Measurements from ENCODE around the gene MKLN1.

Gene MKLN1

GRCh38 chr7:131363719-131364118 is 36.0 kb downstream of the MKLN1 start:
- no peak overlapping the region for H3K4me3 ChIP-seq (replicated peaks; ENCODE audit: low read depth, low read length)
- TF ChIP-seq CTCF (IDR thresholded peaks at IDR 0.05; ENCODE audit: low read length, missing control alignments) = no peak
- DNase-seq (ENCODE audit: low read depth) = no peak

GRCh38 chr7:131364767-131365344 is 37.2 kb downstream of the MKLN1 start:
- TF ChIP-seq CTCF (IDR thresholded peaks at IDR 0.05; ENCODE audit: low read length, missing control alignments) = no peak
- no peak overlapping the region for H3K4me3 ChIP-seq (replicated peaks; ENCODE audit: low read depth, low read length)
- no peak for DNase-seq (ENCODE audit: low read depth)

- peak; percentile 67 for DNase-seq (ENCODE audit: low read depth)
Observed at GRCh38 chr7:131365838-131366237, 38.2 kb downstream of the MKLN1 start.

GRCh38 chr7:131369354-131369753 is 41.7 kb downstream of the MKLN1 start:
- peak; percentile 36 for DNase-seq (ENCODE audit: low read depth)
- TF ChIP-seq CTCF (IDR thresholded peaks at IDR 0.05; ENCODE audit: low read length, missing control alignments) = no peak
- no peak overlapping the region for H3K4me3 ChIP-seq (replicated peaks; ENCODE audit: low read depth, low read length)

More at GRCh38 chr7:131365838-131366237, 38.2 kb downstream of the MKLN1 start:
- no peak for TF ChIP-seq CTCF (IDR thresholded peaks at IDR 0.05; ENCODE audit: low read length, missing control alignments)
- no peak overlapping the region for H3K4me3 ChIP-seq (replicated peaks; ENCODE audit: low read depth, low read length)

GRCh38 chr7:131370523-131370968 is 42.9 kb downstream of the MKLN1 start:
- peak; percentile 53 for DNase-seq (ENCODE audit: low read depth)
- TF ChIP-seq CTCF (IDR thresholded peaks at IDR 0.05; ENCODE audit: low read length, missing control alignments) = no peak

GRCh38 chr7:131371411-131371810 is 43.7 kb downstream of the MKLN1 start:
- H3K4me3 ChIP-seq (replicated peaks; ENCODE audit: low read depth, low read length) = no peak overlapping the region
- no peak for DNase-seq (ENCODE audit: low read depth)
- no peak for TF ChIP-seq CTCF (IDR thresholded peaks at IDR 0.05; ENCODE audit: low read length, missing control alignments)

More at GRCh38 chr7:131370523-131370968, 42.9 kb downstream of the MKLN1 start:
- no peak overlapping the region for H3K4me3 ChIP-seq (replicated peaks; ENCODE audit: low read depth, low read length)

GRCh38 chr7:131372554-131372953 is 44.9 kb downstream of the MKLN1 start:
- H3K4me3 ChIP-seq (replicated peaks; ENCODE audit: low read depth, low read length) = no peak overlapping the region
- DNase-seq (ENCODE audit: low read depth) = no peak
- TF ChIP-seq CTCF (IDR thresholded peaks at IDR 0.05; ENCODE audit: low read length, missing control alignments) = no peak
